Activated CD4-positive, alpha-beta T cell treated with anti-CD3 and anti-CD28 coated beads, Interleukin-2, Interleukin-6, amounts not matched to agents 100 ng/mL and 50 ng/mL, durations not matched to agents 16 hours and 8 hours (primary cell): ENCODE results near the gene ACRV1.

ENCODE experiments used
- DNase-seq: peaks from one replicate; pipeline ENCODE4 v3.0.0-alpha.2; 2020

ACRV1 gene

DNA sequence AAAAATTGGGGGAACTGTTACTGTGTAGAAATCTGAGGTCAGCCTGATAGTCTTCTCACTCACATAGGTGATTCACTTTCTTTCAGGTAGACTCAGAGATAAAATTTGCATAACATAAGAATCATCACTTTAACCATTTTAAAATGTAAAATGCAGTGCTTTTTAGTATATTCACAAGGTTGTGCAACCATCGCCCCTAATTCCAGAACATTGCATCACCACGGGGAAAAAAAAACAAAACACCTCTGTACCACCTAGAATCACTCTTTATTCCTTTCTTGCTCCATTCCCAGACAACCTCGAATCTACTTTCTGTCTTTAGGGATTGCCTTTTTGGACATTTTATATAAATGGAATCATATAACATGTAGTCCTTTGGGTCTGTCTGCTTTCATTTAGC, 34.8 kb downstream of the ACRV1 start:
- no peak for DNase-seq

DNA sequence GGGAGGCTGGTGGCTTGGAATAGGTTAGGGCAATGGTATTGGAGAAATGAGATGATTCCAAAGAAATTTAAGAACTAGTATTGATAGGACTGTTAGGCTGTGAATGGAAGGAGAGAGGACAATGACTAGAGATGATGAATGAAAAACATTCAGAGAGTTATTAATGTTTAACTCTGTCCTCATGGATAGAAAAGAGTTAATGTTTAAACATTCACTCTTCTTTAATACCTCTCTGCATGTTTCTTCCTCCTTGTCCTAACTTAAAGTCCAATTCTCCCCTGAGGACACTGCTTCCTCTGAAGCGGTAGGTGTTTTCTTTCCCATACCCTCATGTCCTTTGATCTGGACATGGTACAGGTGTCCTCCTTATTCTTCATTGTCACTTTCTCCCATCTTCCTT, 42.3 kb downstream of the ACRV1 start:
- no peak for DNase-seq

DNA sequence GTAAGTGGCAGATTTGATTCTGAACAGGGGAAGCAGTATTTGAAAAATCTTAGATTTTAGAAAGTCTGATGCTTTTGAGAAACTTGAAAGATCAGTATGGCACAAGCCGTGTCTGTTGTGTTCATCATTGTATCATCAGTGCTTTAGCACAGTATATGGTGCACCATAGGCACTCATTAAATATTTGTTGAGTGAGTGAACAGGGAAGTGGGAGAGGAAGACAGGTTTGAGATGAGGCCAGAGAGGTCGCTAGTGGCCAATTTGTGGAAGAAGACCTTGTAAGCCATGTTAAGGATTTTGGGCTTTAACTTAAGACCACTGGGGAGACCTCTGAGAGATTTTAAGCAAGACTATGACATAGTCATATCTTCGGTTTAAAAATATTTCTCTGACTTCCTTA, 42.8 kb downstream of the ACRV1 start:
- DNase-seq, result no peak

DNA sequence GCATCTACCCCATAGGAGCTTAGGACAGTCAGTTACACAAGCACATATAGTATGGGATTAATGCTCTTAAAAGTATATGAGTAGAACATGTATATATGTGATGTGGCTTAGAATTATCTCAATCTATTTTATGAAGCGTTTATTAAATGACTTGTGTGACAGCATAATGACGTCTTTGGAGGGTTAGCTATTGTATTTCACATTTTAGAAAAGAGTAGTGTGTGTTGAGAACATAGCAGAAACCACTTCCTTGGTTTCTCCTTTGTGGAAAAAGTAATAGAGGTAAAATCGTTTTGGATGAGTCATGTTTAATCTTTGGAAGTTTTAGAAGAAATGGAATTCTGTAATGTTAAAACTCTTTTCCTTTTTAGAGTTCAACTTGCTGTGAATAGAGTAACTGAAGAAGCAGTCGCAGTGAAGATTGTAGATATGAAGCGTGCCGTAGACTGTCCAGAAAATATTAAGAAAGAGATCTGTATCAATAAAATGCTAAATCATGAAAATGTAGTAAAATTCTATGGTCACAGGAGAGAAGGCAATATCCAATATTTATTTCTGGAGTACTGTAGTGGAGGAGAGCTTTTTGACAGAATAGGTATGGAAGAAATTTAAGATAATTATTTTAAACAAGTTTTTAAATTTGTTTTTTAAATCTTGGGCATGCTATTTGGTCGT, 53.3 kb downstream of the ACRV1 start:
- DNase-seq, result no peak

DNA sequence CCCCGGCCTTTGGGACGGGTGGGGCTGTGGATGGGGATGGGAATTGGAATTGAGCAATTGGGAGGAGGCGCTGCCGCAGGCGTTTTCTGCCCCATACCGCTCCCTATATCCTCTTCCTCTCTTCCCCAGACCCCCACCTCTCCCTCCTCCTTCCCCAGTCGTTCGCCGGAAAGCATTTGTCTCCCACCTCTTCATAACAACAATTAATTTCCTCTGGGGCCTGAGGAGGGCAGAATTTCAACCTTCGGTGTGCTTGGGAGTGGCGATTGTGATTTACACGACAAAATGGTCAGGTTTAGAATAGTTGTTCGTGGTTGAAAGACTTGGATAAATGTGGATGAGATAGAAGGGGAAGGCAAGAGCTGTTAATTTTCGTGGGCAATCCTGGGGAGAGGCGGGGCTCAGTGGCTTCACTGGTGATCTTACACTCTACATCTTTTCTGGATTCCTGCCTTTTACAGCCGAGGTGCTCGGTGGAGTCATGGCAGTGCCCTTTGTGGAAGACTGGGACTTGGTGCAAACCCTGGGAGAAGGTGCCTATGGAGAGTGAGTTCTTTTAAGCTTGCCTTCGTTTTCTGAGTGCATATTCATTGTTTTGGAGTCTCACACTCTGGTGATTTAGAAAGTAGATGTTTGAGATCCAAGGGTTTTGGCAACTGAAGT, 54.2 kb downstream of the ACRV1 start:
- DNase-seq, result peak; percentile 49

DNA sequence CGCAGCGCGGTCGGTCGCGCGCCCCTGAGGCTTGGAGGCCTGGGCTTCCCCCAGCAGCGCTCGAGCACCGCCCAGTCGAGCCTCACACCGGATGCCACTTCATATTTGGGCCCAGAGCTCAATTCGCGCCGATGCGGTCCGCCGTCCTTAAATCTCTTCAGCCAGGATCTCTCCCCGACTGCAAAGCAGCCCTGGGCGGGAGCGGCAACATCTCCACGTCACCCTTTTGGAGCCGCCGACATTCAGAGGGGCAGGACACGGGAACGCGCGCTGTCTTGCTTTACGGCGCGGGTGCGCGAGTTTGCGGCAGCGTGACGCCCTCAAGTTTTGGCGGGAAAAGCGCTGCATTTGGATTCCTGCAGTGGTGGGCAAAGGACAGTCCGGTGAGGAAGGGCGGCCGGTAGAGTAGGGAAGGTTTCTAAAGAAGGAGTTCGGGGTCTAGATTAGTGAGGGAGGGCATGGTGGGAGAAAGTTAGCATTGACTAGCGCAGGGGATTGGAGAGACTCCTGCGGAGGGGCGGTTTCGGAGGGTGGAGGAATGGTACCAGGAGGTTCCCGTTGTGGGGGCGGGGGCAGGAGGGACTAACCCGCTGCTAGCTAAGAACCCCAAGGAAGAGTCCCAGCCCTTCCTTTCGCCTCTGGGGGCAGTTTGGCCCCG, 54.9 kb downstream of the ACRV1 start:
- DNase-seq, result peak; percentile 93

DNA sequence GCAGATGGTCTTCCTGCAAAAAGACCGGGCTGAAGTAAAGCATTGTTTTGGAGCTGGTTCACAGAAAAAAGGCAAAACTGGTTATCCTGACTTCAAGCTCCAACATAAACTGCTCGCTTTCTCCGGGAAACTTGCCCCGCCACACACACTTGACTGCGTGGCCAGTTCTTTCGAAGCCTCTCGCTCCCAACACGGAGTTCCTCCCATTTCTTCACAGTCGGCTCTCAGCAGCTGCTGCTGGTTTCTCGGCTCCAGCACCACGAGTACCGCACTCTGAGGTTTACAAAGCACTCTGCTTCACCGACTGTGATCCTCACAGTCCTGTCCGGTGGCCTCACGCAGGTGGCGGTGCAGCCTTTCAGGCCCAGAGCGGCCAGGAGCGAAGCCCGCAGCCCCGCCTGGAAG, 55.4 kb downstream of the ACRV1 start:
- no peak for DNase-seq

DNA sequence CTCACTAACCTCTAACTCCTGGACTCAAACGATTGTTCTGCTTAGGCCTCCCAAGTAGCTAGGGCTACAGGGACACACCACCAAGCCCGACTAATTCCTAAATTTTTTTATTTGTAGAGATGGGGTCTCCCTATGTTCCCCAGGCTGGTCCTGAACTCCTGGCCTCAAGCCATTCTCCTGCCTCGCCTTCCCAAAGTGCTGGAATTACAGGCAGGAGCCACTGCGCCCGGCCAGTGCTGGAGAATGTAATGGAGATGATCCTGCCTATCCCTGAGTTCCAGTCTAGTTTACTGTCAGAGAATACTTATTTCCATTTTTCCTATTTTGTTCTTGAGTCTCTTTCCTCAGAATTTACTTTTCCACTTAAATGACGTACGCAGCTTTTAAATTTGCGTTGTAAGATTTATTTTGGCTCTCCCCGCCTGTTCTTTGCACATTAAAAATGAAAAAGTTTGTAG, 55.9 kb downstream of the ACRV1 start, which contains the start of gene CHEK1:
Gene CHEK1 (plus strand): TSS at position 408 of the 458 bp plus-strand sequence. CDS start 1,606 bp downstream, outside the sequence.
- no peak for DNase-seq

DNA sequence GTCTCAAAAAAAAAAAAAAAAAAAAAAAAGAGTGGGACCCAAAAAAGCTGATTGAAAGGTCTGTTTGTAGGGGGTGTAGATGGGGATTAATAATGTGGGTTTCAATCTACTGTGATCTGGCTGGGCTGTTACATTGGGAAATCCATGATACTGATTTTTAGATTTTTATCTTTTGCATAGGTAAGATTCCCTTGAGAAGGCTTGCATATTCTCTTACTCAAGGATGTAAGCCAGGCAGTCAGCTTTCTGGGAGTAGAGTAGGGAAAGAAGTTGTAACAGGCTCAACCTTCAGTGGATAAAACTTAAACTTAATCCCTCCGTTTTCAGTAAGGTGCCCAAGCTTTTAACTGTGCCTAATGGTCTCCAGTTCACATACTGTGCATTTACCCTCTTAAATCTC, 57.6 kb downstream of the ACRV1 start:
- no peak for DNase-seq

DNA sequence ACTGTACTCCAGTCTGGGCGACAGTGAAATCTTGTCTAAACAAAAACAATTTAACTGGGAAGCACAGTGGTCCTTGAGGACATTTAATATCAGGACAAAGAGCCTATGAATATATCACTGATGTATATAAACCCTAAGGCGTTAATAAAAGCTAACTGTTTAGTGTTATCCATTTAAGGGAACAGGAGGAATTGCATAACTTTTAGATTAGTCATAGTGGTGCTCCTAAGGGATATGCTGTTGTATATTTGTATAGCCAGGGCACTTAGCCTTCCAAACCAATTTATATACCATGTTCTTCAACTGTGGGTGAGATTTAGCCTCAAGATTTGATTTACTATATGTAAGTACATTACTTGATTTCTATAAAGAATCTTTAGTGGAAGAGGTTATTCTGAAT, 58.7 kb downstream of the ACRV1 start:
- no peak for DNase-seq
